Right ventricle myocardium superior (tissue), 1 donor: ENCODE data around the gene PAPPA. TPM values are rescaled to one million over a fixed set of nuclear protein-coding genes. Genes with fewer than 3 reads are reported as not detected.

Source experiments
- ATAC-seq: fragments of 200-7000 bp; cut with Tn5 transposase; one replicate; pipeline ENCODE4 v1.9.1; 2020; ENCODE audit warnings: mild to moderate bottlenecking; ENCODE audit not compliant: poor library complexity
- DNase-seq: peaks from one replicate; pipeline ENCODE4 v3.0.0-alpha.2; 2020
- intact Hi-C: fragments of 100-400 bp; cut with DNase I; formaldehyde crosslinking; loops from one replicate; pipeline ENCODE4 v1.11.2; 2022
- long read RNA-seq: library from polyadenylated mRNA; unstranded; transcript quantifications from one replicate; pipeline ENCODE4 v2.0.0, GENCODE V29; 2021
- total RNA-seq: library from RNA; stranded (reverse); fragmentation: NEBNext Ultra II Directional; extraction: Animal tissue kit (Norgen Biotek cat#: 25700); gene quantifications from one replicate; pipeline ENCODE4 v1.2.1, GENCODE V29; 2021
- donor health status: DM: no; HTN: yes; CAD: no; lungs with severe emphysema.

The PAPPA gene, protein sequence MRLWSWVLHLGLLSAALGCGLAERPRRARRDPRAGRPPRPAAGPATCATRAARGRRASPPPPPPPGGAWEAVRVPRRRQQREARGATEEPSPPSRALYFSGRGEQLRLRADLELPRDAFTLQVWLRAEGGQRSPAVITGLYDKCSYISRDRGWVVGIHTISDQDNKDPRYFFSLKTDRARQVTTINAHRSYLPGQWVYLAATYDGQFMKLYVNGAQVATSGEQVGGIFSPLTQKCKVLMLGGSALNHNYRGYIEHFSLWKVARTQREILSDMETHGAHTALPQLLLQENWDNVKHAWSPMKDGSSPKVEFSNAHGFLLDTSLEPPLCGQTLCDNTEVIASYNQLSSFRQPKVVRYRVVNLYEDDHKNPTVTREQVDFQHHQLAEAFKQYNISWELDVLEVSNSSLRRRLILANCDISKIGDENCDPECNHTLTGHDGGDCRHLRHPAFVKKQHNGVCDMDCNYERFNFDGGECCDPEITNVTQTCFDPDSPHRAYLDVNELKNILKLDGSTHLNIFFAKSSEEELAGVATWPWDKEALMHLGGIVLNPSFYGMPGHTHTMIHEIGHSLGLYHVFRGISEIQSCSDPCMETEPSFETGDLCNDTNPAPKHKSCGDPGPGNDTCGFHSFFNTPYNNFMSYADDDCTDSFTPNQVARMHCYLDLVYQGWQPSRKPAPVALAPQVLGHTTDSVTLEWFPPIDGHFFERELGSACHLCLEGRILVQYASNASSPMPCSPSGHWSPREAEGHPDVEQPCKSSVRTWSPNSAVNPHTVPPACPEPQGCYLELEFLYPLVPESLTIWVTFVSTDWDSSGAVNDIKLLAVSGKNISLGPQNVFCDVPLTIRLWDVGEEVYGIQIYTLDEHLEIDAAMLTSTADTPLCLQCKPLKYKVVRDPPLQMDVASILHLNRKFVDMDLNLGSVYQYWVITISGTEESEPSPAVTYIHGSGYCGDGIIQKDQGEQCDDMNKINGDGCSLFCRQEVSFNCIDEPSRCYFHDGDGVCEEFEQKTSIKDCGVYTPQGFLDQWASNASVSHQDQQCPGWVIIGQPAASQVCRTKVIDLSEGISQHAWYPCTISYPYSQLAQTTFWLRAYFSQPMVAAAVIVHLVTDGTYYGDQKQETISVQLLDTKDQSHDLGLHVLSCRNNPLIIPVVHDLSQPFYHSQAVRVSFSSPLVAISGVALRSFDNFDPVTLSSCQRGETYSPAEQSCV (N-terminal part only)
- 1.2 TPM for total RNA-seq
- long read RNA-seq, partial matches to known transcripts = 1 of 2 reads
- long read RNA-seq, other reads (novel, unspliced or antisense) = 1 of 2 reads

DNA sequence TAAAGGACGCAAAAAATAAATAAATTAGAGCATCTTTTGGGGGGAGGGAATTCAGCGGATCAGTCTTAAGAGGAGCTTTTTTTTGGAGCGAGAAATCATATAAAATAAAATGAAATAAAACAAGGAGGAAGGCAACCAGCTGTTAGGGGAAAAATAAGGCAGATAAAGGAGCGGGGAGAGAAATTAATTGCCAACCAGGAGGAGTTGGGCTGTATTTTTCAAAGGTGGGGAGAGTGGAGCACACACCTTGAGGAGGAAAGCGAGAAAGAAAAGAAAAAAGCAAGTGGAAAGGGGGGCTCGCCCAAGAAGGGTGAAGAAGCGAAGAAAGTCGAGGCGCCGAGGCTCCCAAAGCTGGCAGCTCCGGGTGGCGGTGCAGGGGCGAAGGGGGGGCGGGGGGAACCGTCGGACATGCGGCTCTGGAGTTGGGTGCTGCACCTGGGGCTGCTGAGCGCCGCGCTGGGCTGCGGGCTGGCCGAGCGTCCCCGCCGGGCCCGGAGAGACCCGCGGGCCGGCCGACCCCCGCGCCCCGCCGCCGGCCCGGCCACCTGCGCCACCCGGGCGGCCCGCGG lies at the start of gene PAPPA:
PAPPA (plus strand) TSS at position 27 of the 569 bp plus-strand sequence; CDS start at position 409, 382 bp downstream.
- no peak for ATAC-seq
- intact Hi-C loops = no loop called here
- peak; percentile 43 for DNase-seq

DNA sequence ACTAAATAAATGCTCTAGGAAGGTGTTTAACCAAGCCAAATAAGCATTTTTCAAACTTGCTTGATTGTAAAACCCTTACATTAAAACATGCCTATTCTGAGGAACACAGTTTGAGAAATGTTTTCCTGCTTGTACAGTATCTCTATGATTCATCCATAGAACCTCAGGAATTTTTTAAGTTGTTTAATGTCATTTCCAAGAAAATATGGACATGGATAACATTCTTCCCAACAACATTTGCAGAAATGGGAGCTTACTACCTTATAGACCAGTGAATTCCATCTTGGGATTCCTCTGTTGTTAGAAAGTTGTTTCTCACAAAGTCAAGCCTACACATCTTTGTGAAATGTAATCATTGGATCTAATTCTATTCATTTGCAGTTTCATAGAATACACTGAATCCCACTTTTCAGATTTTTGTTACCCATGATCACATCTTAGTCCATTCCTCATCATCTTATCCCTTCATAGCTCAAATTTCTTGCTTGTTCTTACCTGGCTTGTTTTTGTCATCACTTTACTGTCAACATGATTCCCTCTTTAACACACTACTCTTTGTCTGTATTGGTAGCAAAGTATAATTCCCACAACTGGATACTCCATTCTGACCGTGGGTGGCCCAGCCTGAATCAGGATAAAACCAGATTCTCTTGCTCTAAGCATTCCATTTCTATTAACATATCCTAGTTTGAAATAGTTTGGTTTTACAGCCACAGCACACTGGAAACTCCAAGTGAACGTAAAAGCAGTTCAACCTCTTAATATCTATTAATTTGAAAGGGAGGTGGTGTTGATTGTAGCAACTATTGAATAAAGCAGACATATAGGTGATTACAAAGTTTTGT lies 49.4 kb upstream of the PAPPA start:
- ATAC-seq (no peak), DNase-seq (no peak)
- intact Hi-C loops = no loop called here

DNA sequence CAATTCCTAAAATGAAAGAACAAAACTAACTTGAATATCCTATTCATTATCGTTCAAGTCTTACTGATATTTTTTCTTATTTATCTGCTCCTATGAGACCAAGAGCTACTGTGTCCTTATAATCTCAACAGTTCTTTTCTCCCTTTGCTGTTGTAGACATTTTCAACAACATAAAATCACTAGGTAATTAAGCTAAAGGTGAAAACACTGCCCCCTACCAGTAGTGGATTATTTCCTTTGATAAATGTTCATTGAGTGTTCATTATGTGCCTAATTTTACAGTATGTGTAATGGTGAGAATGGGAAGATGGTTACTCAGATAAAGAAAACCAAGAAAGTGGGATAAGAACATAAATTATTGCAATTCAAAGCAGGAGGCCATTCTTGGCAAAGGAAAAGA lies 41.4 kb upstream of the PAPPA start:
- DNase-seq (no peak), ATAC-seq (no peak)
- intact Hi-C loops = loop anchor here (5.0 kb wide), 1 partner anchor 230 kb away; no protein-coding TSS in a partner anchor

DNA sequence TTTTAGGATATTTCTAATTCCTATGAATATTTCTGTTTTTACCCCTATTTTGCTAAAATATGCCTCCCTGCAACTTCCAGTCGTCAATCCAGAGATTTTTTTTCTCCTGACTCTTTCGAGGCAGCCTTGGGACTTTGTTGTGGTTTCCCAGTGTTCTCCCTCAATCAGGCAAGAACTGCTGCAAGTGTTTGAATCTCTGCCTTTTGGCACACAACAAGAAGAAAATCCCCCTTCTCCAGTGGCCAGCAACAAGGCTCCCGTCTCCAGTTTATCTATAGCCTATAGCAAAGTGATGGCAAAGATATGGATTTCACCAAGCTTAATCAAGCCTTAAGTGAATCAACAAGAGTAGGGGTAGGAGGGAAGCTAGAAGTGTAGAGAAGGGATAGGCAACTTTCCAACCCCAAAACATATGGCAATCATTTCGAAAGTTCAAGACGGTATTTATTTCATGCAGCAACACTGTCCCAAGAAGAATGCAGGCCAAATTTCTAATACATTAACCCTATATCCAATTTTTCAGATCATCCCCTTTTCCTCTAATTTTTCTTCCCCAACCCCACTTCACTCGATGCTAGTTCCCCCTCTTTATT lies 37.7 kb upstream of the PAPPA start:
- no peak for DNase-seq
- intact Hi-C loops = no loop called here
- no peak for ATAC-seq

DNA sequence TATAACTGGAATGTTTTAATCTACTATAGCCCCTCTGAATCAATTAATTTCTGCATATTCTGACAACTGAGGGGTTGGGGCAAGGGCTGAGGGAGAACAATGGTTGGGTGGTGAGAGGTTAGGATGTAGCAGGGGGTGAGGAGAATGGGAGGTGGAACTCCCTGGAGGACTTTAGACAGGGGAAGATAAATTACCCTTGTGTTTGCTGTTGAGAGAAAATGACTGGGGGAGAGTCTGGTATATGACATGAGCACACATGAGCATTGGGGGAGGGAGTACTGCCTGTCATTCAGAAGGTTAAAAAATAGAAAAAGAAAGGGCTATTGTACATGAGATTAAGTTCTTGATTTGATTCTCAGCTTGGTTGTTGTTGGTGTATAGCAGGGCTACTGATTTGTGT lies 37.2 kb upstream of the PAPPA start:
- DNase-seq (no peak), ATAC-seq (no peak)
- intact Hi-C loops = no loop called here

DNA sequence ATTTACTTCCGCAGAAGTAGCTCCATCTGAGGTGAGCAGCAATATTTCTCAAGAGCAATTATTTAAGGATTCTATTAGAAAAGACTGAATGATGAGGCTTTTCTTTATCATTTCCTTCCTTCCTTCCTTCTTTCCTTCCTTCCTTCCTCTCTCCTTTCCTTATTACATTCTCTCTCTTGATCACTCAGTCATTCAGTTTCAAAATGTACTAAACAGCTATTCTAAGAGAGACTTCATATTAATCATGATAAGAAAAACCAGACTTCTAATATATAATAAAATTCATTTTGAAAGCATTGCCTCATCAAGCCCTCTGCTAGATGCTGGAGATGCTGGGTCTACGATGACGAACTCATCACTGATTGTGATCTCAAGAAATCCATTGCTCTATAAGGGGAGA lies 30.4 kb upstream of the PAPPA start:
- intact Hi-C loops = no loop called here
- ATAC-seq (no peak), DNase-seq (no peak)

DNA sequence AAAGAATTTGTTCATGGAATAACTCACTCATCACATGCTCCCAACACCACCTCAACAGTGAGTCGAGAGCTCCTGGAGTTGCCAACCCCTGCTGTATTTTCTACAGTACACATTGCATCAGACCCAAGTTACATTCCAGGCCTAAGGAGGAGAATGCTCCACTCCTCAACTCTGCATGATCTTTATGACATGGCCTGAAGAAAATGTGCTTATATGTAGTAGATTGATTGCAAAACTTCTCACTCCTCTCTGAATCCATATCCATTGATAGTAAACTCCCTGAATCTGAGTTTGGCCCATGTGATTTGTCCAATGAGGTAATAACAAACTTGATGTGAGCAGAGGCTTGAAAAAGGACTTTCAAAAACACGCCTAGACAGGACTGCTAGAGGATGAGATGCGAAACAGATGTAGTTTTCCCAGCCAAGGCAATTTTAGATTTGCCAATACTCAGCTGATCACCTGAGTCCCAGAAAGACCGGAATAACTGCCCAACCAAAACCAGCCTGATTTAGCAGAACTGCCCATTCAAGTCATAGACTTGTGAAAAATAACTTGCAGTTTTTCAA lies 29.0 kb upstream of the PAPPA start:
- DNase-seq = no peak
- intact Hi-C loops = no loop called here
- no peak for ATAC-seq

DNA sequence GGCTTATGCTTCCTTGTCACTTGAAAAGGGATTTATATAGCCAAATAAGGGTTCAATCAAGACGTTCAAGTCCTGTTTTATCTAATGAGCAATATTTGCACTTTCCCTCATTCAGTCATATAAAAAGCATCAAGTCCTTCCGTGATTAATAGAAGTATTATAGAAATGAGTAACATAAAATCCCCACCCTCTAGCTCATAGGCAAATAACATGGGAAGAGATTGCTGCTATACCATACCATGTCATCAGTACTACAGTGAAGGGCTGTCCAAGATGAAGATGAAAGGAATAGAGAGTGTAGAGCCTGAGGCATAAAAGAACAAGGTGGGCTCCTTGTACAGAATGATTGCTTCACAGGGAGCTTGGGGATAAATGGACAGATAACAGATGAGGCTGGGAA lies 20.4 kb upstream of the PAPPA start:
- no peak for DNase-seq
- ATAC-seq = no peak
- intact Hi-C loops = no loop called here

DNA sequence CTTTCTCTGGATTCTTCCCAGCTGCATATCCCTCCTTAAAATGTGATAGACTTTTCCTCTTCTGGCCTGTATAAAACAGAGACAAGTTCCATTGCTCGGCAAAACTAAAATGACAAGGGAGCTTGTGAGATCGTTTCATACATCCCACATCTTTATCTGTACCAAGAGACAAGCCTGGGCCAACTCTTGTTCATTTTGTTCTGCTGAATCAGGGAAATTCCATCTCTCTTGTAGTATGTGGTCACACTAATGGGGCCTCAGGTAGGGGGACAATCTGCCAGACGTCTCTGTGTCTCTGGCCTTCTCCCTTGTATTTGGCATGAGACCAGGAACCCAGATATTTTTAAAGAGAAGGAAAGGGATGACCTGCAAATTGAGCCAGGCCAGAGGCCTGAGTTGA lies 18.6 kb upstream of the PAPPA start:
- ATAC-seq (no peak), DNase-seq (no peak)
- intact Hi-C loops = no loop called here

DNA sequence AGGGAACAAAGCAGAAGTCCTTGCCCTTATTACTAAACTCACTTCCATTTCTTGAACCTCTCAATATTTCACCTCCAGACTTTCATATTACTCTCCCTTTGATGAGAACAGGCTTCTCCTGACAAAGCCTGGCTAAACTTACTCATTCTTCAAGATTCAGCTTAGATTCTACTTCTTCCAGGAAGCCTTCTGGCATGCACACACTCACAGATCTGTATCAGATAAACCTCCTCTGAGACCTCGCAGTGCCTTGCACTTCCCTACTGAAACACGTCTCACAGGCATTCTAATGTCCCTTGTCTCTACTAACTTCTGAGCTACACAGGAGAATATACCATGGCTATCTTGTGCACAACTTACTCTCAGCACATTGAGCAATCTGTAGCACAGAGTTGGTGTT lies 16.6 kb upstream of the PAPPA start:
- intact Hi-C loops = no loop called here
- no peak for ATAC-seq
- no peak for DNase-seq

DNA sequence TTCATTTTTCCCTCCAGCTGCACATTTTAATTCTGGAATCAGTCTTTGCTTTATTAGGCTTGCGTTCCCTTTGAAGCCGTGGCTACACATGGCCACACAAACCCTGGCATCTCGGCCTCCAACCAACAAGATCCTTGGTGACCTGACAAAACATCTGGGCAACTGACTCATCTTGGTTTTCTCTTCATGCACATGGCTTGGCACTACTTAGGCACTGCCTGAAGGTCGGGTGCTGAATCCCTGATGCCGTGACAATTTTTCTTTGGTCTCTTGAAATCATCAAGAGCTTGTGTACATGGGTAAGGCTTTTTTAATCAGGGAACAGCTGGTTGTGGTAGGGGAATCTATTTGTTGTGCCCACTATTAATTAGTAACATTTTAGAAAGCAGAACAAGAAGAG lies 16.0 kb upstream of the PAPPA start:
- no peak for ATAC-seq
- intact Hi-C loops = no loop called here
- no peak for DNase-seq

DNA sequence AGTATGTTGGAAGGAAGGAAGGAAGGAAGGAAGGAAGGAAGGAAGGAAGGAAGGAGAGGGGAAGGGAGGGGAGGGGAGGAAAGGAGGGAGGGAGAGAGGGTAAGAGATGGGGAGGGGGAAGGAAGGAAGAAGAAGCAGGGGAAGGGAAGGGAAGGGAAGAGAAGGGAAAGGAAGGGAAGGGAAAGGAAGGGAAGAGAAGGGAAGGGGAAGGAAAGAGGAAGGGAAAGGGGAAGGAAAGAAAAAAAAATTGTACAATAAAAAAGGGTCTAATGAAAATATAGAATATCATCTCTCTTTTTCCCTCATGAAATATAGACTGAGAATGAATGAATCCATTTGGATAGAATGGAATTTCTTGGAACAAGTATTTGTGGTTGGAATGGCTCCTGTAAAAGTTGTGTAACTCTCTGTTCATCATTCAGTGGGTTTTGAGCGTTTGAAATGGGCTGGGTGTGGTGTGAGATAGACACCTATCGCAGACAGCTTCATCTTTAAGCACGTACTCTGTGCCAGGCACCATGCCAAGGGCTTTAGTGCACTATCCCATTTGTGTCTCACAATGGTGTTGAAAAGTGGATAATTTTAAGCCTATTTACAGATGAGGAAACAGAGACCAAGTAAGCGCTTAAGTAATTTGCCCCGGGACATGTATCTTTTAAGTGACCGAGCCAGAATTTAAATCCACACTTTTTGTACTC lies 11.6 kb upstream of the PAPPA start:
- peak; percentile 40 for DNase-seq
- ATAC-seq = no peak
- intact Hi-C loops = no loop called here

DNA sequence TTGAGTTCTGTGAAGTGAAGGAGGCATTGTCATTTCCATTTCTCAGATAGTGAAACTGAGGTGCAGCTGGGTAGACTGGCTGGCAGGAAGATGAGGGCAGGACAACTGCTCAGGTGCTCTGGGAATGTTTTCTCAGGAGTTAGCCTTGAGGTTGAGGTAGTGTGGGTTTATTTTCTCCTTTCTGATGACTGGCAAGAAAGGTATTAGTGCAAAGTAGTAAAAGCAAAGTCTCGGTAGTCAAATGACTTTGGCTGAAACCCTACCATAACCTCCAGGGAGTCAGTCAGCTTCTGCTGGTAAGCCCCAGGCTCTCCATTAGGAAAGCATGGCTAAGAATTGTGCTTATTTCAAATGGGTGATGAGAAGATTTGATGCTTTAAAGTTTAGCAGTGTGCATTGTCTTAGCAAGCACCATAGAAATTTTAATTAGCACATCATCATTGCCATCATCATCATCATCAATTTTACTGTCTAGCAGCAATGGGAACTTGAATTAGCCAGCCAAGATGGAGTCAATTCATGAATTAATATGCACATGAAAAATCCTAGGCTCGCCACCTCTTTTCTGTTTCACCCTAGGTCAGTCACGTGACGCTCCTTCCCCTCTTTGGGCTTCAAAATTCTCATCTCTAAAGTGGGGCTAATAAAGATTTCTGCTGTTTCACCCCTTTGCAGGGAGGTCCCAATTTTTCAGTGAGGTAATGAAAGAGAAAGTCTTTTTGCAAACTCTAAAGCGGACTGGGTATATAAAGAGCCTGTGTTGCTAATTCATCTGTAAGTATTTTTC lies 10.7 kb upstream of the PAPPA start:
- ATAC-seq (no peak), DNase-seq (no peak)
- intact Hi-C loops = no loop called here

DNA sequence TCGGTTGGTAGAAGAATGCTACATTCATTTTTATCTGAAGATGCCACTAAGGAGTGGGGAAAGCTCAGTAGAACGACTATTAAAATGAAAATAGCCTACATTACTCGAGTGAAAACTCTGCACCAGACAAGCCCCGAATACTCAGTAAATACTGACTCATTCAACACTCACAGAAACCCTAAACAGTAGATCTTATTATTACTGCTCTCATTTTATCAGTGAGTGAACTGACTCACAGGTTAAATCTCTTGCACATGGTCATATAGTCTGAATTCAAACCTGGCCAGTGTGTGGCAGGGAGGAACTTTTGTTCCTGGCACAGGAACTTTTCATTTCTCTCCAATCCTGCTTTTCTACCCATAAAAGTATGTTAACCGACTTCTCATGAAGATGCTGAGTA lies 9.6 kb upstream of the PAPPA start:
- no peak for DNase-seq
- intact Hi-C loops = no loop called here
- ATAC-seq = no peak

DNA sequence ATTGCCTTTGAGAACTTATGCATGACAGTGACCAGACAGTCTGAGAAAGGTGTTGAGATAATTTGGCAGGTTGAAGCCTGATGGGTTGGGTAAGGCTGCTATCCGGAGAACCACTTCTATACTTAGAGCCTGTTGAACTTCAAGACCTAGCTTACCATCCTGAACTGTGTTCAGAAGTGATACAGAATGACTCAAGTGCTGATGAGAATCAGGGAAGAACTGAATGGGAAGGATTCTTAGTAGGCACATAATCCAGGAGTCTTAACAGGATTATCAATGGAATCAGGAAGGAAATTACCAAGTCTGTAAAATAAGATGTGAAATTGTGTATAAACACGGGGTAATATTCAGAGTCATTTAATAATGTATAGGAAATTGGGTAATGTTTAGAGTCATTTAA lies 9.0 kb upstream of the PAPPA start:
- DNase-seq = no peak
- intact Hi-C loops = no loop called here
- ATAC-seq = no peak

DNA sequence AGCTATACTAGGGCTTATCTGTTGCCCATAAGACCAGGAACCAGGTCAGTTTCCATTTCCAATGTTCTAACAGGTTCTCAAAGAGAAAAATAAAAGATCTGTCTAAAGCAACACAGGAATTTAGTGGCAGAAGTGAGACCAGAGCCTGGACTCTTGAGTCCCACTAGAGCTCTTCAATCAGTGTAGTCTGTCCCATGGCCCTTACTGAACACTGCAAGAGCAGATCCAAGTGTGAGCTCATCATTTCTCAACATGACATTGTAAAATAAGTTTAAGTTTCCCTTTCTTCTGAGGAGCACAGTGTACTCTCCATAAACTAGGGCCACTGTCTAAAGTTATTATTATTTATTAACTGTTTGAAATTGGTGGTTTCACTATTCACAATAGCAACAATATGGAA lies 8.6 kb upstream of the PAPPA start:
- DNase-seq = no peak
- ATAC-seq = no peak
- intact Hi-C loops = no loop called here
